Inflammatory macrophage (primary cell): ENCODE results near the gene NOVA1.

ENCODE experiments used
- DNase-seq, 2 donors: peaks; one replicate each; pipeline ENCODE4 v3.0.0-alpha.2; 2020 to 2022

The NOVA1 gene

DNA sequence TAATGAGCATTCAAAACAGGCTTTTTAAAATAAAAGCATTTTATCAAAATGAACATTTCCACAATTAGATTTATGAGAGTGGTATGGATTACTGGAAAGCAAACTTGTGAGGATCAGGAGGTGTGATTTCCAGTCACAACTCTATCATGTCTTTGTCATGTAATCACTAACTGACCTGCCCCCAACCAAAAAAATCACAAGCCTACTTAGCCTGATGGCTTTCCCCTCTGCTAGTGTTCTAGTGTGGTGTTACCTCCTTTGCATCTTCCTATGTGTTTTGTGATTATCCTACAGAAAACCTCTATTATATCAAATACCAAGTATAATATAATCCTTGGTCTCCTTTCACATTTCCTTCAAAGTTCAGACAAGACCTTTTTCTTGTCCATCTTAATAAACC lies 168.6 kb downstream of the NOVA1 start:
- DNase-seq = no peak

DNA sequence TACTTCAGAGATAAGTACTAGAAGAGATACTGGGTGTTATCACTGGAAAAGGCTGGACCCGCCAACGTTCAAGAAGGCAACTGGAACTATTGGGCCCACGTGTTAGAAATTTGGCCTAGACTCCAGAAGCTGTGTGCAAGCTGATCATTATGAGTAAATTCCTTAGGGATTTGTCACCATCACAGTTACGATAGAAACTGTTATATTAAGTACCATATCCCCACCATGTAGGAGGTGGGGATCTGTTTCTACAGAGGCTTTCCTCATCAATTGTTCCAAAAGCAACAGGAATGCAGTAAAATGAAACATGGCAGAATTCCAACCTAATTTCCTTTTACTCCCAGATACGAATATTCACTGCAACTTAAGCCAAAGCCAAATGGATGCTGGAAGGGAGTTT lies 170.7 kb downstream of the NOVA1 start:
- no peak for DNase-seq

DNA sequence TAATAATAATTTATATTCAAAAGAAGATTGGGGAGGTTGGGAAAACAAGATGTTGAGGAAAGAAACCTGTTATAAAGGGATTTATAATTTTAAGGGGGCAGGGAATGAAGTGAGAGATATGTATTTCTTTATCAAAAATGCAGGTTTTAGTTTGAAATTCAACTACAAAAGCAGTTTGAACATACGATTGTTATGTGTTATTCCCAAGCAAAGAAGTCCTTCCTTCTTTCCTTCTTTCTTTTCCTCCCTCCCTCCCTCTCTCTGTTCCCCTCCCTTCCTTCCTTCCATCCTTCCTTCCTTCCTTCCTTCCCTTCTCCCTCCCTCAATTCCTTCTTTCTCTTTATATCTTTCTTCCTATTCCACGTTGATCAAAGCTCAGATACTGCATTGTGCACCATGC lies 173.3 kb downstream of the NOVA1 start:
- no peak for DNase-seq

DNA sequence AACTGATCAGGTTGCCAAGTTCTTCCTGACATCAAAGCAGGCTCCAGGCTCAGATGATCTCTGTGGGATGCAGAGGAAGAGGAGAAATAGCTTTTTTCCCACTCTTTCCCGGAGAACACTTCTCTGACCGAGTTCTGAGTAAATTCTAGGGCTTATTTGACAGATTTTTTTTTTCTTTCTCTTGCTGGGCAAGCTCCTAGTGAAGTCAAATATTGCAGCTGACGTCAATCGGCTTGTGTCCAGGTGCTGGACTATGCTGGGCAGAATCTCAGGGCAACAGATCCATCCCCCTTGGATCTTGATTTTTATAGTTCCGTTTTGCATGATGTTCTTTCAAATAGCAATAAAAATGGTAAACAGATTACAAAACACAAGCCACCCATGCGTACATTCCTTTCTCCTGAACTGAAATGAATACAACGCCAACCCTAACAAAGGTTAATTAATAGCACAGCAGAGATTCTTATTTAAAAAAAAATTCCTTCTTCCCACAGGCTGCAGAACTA lies 182.2 kb downstream of the NOVA1 start:
- no peak for DNase-seq

DNA sequence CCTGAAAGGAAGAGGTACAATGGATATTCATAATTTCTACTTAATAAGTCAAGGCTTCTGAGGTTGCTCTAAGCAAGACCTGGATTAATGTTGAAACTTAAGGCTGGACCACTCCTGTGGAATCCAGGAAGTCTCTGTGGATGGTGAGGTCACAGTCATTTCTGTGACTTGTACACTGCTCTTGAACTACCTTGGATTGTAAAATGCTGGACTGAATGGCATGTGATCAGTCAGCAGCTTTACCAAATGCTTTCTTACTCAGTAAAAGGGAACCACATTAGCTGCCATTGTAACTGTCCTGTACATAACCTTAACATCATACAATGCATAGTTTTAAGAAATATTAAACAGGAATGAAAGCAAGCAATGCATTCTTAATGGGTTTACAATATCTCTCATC lies 182.9 kb downstream of the NOVA1 start:
- DNase-seq = no peak

DNA sequence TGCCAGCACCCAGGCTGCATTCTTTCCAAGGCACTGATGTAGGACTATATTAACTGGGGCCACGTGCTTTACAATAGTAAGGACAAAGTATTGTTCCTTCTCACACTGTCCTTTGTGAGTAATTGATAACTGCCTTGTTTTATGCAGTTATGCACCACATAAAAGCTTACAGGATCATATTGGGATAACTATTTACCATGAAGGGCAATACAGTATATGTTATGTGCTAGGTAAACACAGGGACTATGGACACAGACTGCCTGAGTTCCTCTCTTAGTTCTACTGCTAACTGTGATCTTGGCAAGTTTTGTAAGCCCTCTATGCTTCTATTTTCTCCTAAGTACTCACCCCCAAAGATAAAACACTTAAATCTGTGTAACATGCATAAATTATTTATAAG lies 183.7 kb downstream of the NOVA1 start:
- no peak for DNase-seq

DNA sequence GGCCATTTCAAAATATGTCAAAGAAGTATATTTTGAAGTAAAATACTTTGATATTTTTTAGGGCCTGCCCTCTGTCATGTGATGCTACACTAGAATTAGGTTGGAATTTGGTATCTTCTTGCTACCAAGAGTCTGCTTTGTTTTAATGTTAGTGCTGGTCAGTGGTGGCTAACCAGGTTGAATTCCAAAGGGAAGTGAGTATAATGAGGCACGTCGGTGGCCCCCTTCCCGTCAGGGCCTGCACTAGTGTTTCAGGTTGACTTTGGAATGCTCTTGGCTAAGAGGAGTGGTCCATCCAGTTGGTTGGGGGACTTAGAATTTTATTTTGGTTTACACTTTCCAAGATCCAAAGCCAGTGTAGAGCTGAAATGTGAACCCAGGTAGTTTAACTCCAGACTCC lies 185.4 kb downstream of the NOVA1 start:
- no peak for DNase-seq

DNA sequence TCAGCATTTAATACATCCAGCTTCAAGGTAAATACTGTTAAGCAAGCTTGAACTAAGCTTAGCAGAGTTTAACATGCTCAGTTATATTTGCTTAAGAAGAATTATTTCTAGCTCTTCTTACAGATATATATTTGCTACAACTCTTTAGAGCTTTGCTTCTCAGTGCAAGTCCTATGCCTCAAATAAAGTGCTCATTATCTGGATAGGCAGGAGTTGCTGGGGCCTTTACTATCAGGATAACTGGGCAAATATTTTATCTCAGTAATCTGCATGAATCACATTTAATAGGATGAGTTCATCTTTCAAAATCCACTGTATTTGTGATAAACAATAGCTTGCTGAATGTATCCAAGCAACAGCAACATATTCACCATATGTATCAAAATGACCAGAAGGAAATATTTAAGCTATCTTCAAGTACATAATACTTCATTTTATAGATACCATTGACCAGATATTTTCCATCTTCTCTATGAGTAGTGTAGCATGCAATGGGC lies 187.6 kb downstream of the NOVA1 start:
- DNase-seq = no peak

DNA sequence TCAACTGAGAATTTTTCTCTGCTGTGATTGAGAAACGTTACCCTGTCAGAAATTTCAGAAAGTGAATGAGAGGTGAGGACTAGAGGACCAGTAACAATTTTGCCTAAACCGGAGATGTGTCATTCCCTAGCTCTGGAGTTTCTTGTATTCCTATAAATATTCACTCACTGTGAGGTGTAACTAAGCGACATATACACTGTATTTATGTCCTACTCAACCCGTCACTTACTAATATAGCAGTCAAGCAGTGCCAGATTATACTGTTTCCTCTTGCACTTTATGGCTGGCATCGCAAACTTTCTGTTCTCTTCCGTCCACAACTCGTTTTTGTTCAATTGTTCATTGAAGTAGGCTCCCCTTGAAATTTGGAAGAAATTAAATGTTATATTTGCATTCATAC lies 192.9 kb downstream of the NOVA1 start:
- DNase-seq = no peak

DNA sequence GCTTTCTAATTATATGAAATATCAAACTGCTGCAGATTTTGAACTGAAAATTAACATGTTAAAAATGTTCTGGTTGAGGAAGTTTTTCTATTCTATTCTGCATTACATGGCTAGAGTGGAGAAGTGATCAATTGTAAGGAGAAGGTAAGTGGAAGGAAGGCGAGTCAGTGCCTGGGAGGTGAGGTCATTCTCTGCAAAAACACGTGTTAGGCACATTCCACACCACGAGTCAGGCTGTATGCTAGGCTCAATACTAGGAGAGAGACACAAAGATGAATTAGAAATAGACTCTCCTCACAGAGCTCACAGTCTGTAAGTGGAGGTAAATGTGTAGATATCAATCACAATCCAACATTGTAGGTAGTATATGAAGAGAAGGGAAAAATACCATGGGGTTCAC lies 194.1 kb downstream of the NOVA1 start:
- DNase-seq = no peak

DNA sequence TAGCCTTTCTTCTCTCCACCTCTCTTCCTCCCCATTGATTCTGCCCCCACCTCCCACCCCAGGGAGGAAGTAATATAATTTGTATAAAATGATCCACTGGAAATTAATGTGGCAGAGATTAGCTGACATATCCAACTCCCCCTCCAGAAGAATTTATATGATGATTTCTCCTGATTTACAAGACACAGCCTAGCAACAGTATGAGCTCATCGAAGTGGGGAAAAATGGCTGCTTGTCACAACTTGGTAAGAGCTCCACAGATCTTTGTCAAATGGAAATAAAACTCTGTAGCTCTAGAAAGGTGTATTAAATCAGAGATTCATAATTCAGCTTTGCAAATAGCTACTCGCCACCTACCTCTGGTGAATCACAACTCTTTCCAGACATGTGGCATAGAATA lies 195.7 kb downstream of the NOVA1 start:
- no peak for DNase-seq

DNA sequence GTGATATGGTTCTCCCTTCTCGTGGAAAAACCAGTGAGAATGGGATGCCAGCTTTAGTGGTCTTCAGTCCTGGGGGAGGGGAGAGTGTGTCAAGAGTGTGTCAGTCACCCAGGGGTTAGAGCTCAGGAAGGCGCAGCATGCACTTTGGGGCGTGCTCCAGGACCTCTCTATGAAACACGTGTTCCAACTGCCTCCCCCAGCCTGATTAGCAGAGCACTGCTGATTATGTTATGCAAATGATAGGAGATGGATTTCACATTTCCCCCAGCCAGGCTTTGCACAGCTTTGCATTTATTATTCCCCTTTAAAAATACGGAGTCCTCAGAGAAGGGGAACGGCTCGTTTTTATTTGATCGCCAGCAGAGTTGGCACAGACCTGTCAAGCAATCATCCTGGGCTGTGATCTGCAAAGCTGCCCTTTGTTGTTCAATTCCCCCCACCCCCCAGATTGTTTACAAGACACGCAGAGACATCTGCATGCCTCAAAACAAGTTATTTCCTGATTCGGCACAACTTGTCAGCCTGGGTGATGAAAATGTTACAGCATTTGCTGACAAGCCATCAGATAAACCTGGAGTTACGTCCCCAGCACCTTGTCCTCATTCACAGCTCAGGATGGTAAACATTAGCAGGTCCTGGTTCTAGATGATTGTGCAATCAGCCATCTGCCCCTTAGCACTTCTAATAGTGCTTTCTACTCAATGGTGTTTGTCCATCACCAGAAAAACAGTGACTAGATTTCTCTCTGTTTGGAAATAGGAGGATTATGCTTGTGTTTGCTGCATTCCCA lies 196.5 kb downstream of the NOVA1 start:
- DNase-seq = no peak

DNA sequence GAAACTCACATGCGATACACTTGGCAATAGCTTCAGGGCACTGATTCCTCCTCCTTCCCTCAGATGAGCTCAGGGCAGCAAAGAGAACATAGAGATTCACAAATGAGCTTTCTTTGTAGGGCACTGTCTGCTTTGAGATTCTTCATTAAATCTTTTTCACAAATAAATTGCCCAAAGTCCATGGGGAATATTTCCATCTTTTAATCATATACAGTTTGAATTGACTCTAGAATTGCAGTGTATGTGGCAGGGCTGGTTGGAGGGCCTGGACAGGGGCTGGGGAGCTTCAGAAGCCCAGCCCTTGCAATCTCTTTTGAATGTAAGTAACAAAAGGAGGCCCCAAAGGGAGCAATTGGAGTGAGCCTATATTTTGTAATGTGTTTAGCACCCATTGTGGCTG lies 197.5 kb downstream of the NOVA1 start:
- no peak for DNase-seq

DNA sequence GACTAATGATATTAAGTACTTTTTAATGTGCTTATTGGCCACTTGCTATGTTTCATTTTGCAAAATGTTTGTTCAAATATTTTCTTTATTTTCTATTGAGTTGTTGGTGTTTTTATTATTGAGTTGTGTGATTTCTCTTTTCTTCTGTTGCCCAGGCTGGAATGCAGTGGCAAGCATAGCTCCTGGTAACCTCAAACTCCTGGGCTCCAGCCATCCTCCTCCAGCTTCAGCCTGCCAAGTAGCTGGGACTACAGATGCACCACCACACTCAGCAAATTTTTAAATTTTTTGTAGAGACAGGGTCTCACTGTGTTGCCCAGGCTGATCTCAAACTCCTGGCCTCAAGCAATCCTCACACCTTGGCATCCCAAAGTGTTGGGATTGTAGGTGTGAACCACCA lies 199.2 kb downstream of the NOVA1 start:
- DNase-seq = no peak
